Breast epithelium (tissue), 4 donors: Measurements from ENCODE around the gene NR2E1. TPM values are rescaled to one million over a fixed set of nuclear protein-coding genes. Genes with fewer than 3 reads are reported as not detected.
A peak's percentile ranks its signal among the peaks of the same experiment; 100 is the strongest.

Source experiments
- DNase-seq, 2 donors: peaks; one replicate each; pipeline ENCODE4 v3.0.0-alpha.2; 2019; ENCODE audit warnings: low spot score in 2 of 2
- H3K27ac ChIP-seq, 2 donors: fragments of 200-600 bp; sonication (generic) in 1 of 2; one replicate each; pipeline ENCODE4 v1.5.1; 2016 to 2019; ENCODE audit warnings: mild to moderate bottlenecking in 1 of 2
- H3K27me3 ChIP-seq, 2 donors: fragments of 200-600 bp; sonication (generic) in 1 of 2; one replicate each; pipeline versions ENCODE4 v1.5.1 to v1.6.0; 2017 to 2019; ENCODE audit warnings: control low read depth in 1 of 2, mild to moderate bottlenecking in 1 of 2
- H3K36me3 ChIP-seq: fragments of 200-600 bp; one replicate; pipeline ENCODE4 v1.5.1; 2019
- H3K4me1 ChIP-seq, 2 donors: fragments of 200-600 bp; sonication (generic); one replicate each; pipeline ENCODE4 v1.5.1; 2016 to 2019; ENCODE audit warnings: control low read depth in 1 of 2
- H3K4me3 ChIP-seq, 3 donors: fragments of 200-600 bp; sonication (generic); 1 replicate in 2 of 3; 2 replicates in 1 of 3; pipeline ENCODE4 v1.5.1; 2016 to 2019; ENCODE audit warnings: mild to moderate bottlenecking in 3 of 3, moderate library complexity in 2 of 3
- H3K9me3 ChIP-seq, 2 donors: fragments of 200-600 bp; sonication (generic) in 1 of 2; one replicate each; pipeline ENCODE4 v1.5.1; 2016 to 2019; ENCODE audit warnings: control low read depth in 1 of 2
- CTCF ChIP-seq, 3 donors: fragments of 450-650 bp; IDR thresholded peaks; one replicate each; pipeline ENCODE4 v1.5.1; 2016 to 2017; ENCODE audit warnings: antibody characterized with exemption in 3 of 3, mild to moderate bottlenecking in 3 of 3, moderate library complexity in 3 of 3
- POLR2A ChIP-seq: fragments of 450-650 bp; IDR thresholded peaks from one replicate; pipeline ENCODE4 v1.6.1; 2016; ENCODE audit warnings: antibody characterized with exemption, mild to moderate bottlenecking, moderate library complexity
- POLR2AphosphoS5 ChIP-seq, 3 donors: sonication (generic); formaldehyde crosslinking; IDR thresholded peaks; one replicate each; pipeline ENCODE4 v1.6.1; 2017; ENCODE audit warnings: antibody characterized with exemption in 3 of 3
- intact Hi-C: fragments of 100-400 bp; cut with DNase I; formaldehyde crosslinking; loops from one replicate; pipeline ENCODE4 v1.15.1; 2023; ENCODE audit warnings: low total_unique reads
- total RNA-seq, 3 donors: library from RNA; depleted of rRNA; stranded (reverse); fragments of >200 nt; gene quantifications; one replicate each; pipeline ENCODE4 v1.1.0, GENCODE V29; 2016

The NR2E1 gene
- total RNA-seq, 3 donors from 2014 or later, result 0.33 TPM; not detected in 2

- Histone ChIP-seq H3K27me3 (peaks cover 4 to 59% of the 10 kb centered on the region in 2 donors), H3K9me3 (no peaks in the 10 kb centered on the region), H3K36me3 (no peaks in the 10 kb centered on the region), H3K4me3 (peak overlapping the region in 1 of 3 donors; percentile 64), H3K4me1 (no peaks in the 10 kb centered on the region), H3K27ac (no peak overlapping the region)
- no peak for TF ChIP-seq POLR2AphosphoS5 (IDR thresholded peaks at IDR 0.05)
- no peak for TF ChIP-seq CTCF (IDR thresholded peaks at IDR 0.05)
- no peak for TF ChIP-seq POLR2A
- DNase-seq, result no peak
- intact Hi-C loops, result no loop called here
Measured at GRCh38 chr6:108174371-108175175, 8.8 kb downstream of the NR2E1 start.

- no peaks in the 10 kb centered on the region for H3K9me3 ChIP-seq
- H3K4me1 ChIP-seq, result no peaks in the 10 kb centered on the region
- no peak for TF ChIP-seq POLR2A
- no peak for TF ChIP-seq CTCF (IDR thresholded peaks at IDR 0.05)
- no peak for TF ChIP-seq POLR2AphosphoS5 (IDR thresholded peaks at IDR 0.05)
- peak overlapping the region in 2 of 3 donors; percentile 43 to 64 for H3K4me3 ChIP-seq
- H3K36me3 ChIP-seq, result no peaks in the 10 kb centered on the region
- intact Hi-C loops, result no loop called here
- DNase-seq, result no peak
- H3K27me3 ChIP-seq, result peaks cover 4 to 53% of the 10 kb centered on the region in 2 donors
- no peak overlapping the region for H3K27ac ChIP-seq
Measured at GRCh38 chr6:108175176-108175591, 9.4 kb downstream of the NR2E1 start.

DNA sequence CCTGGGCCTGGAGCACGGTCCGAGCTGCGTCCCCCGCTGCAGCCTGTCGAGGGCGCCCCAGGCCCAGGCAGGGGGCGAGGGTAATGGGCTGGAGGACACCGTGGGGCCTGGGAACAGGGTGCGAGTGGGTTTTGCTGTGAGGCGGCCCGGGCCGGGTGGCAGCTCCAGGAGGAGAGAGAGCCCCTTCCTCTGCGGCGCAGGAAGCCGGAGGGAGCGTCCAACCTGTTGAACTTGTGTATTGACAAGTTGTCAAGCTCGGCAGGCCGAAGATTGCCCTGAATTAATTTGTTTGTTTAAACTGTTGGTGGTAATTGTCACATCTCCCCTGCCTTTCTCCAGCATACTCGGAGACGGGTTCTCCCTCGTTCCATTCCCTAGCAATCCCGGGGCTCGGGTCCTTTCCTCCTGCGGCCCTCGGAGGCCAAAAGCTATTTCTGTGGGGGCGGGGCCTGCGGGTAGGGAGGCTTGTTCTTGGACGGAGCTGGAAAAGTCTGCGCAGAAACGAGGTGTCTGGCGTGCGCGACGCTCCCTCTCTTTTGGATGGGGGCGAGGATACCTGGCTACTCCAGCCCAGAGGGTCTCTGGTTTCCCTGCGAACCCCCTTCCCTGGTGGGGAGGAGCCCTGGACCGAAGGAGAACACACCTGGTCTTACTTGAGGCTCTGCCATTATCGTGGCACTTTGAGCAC, 9.9 kb downstream of the NR2E1 start:
- Histone ChIP-seq H3K4me3 (peak overlapping the region; percentile 1 to 64 (median 43)), H3K9me3 (no peaks in the 10 kb centered on the region), H3K27ac (no peak overlapping the region), H3K36me3 (no peaks in the 10 kb centered on the region), H3K4me1 (no peaks in the 10 kb centered on the region), H3K27me3 (peaks cover 4 to 48% of the 10 kb centered on the region in 2 donors)
- no peak for TF ChIP-seq POLR2AphosphoS5 (IDR thresholded peaks at IDR 0.05)
- no peak for TF ChIP-seq POLR2A
- no peak for TF ChIP-seq CTCF (IDR thresholded peaks at IDR 0.05)
- intact Hi-C loops, result no loop called here
- DNase-seq, result no peak

GRCh38 chr6:108176281-108177089, 10.7 kb downstream of the NR2E1 start:
- no peaks in the 10 kb centered on the region for H3K36me3 ChIP-seq
- intact Hi-C loops, result no loop called here
- no peak for DNase-seq
- H3K4me1 ChIP-seq, result no peaks in the 10 kb centered on the region
- TF ChIP-seq CTCF (IDR thresholded peaks at IDR 0.05), result no peak
- no peak for TF ChIP-seq POLR2AphosphoS5 (IDR thresholded peaks at IDR 0.05)
- no peak for TF ChIP-seq POLR2A
- no peak overlapping the region for H3K27ac ChIP-seq
- H3K27me3 ChIP-seq, result peaks cover 4 to 41% of the 10 kb centered on the region in 2 donors
- no peaks in the 10 kb centered on the region for H3K9me3 ChIP-seq
- peak overlapping the region; percentile 1 to 64 (median 43) for H3K4me3 ChIP-seq
